ENCODE results near the gene RAPGEF6. TPM values are rescaled to one million over a fixed set of nuclear protein-coding genes. Genes with fewer than 3 reads are reported as not detected.

The RAPGEF6 gene
- total RNA-seq, 2 donors from 2014 or later: 8.6 to 13.0 TPM

GRCh38 chr5:131393498-131393968 lies 241.5 kb downstream of the RAPGEF6 start:
- WGBS, 2 donors: 36% methylated on average over 5 of the region's 5 CpGs
- Histone ChIP-seq H3K36me3 (replicated peaks in 1 of 2; ENCODE audit: insufficient read depth in 1 of 2, low read depth in 2 of 2) (peaks cover 0 to 1% of the 10 kb centered on the region in 2 donors), H3K9me3 (no peaks in the 10 kb centered on the region), H3K27me3 (no peaks in the 10 kb centered on the region), H3K4me3 (no peak overlapping the region), H3K4me1 (peaks cover 31% of the 10 kb centered on the region), H3K27ac (peak overlapping the region in 3 of 4 donors; percentile 50 to 79 (median 65))
- DNase-seq: no peak
- TF ChIP-seq CTCF (IDR thresholded peaks at IDR 0.05) (no peak), POLR2A (IDR thresholded peaks at IDR 0.05) (no peak)
- ATAC-seq: peak; percentile 41
- intact Hi-C loops (cut with DNase I): no loop called here

- TF ChIP-seq CTCF (IDR thresholded peaks at IDR 0.05) (no peak), POLR2A (IDR thresholded peaks at IDR 0.05) (no peak)
- Histone ChIP-seq H3K4me1 (peaks cover 31% of the 10 kb centered on the region), H3K4me3 (no peak overlapping the region), H3K27ac (peak overlapping the region in 2 of 4 donors; percentile 65 to 79), H3K36me3 (replicated peaks in 1 of 2; ENCODE audit: insufficient read depth in 1 of 2, low read depth in 2 of 2) (peaks cover 0 to 1% of the 10 kb centered on the region in 2 donors), H3K27me3 (no peaks in the 10 kb centered on the region), H3K9me3 (no peaks in the 10 kb centered on the region)
- WGBS, 2 donors: 57% methylated on average over 5 of the region's 5 CpGs
- DNase-seq (no peak), ATAC-seq (no peak)
- intact Hi-C loops (cut with DNase I): no loop called here
These were observed 242.4 kb downstream of the RAPGEF6 start for GRCh38 chr5:131392466-131393095.

- DNase-seq: no peak
- Histone ChIP-seq H3K4me1 (peaks cover 28% of the 10 kb centered on the region), H3K27me3 (no peaks in the 10 kb centered on the region), H3K27ac (no peak overlapping the region), H3K9me3 (no peaks in the 10 kb centered on the region), H3K4me3 (no peak overlapping the region), H3K36me3 (replicated peaks in 1 of 2; ENCODE audit: insufficient read depth in 1 of 2, low read depth in 2 of 2) (peaks cover 0 to 3% of the 10 kb centered on the region in 2 donors)
- TF ChIP-seq POLR2A (IDR thresholded peaks at IDR 0.05) (no peak), CTCF (IDR thresholded peaks at IDR 0.05) (no peak)
- intact Hi-C loops (cut with DNase I): no loop called here
- 42 to 52% methylated on average over 1 of the region's 1 CpG for WGBS, 2 donors
- no peak for ATAC-seq
These were observed 245.2 kb downstream of the RAPGEF6 start for GRCh38 chr5:131389869-131390265.

- ATAC-seq (no peak), DNase-seq (no peak)
- no peaks in the 10 kb centered on the region for H3K9me3 ChIP-seq
- TF ChIP-seq CTCF (IDR thresholded peaks at IDR 0.05): no peak
- no peak for TF ChIP-seq POLR2A (IDR thresholded peaks at IDR 0.05)
- peaks cover 0 to 3% of the 10 kb centered on the region in 2 donors for H3K36me3 ChIP-seq (replicated peaks in 1 of 2; ENCODE audit: insufficient read depth in 1 of 2, low read depth in 2 of 2)
- intact Hi-C loops (cut with DNase I): no loop called here
- peaks cover 22% of the 10 kb centered on the region for H3K4me1 ChIP-seq
- H3K27me3 ChIP-seq: no peaks in the 10 kb centered on the region
- no peak overlapping the region for H3K4me3 ChIP-seq
- H3K27ac ChIP-seq: no peak overlapping the region
- WGBS, 2 donors: 91 to 93% methylated on average over 4 of the region's 4 CpGs
These were observed 245.7 kb downstream of the RAPGEF6 start for GRCh38 chr5:131389096-131389868.

Measured in body of pancreas (tissue), 4 donors.